Common myeloid progenitor, CD34-positive (primary cell): ENCODE results near the gene GNAS-AS1.

ENCODE experiments used
- CTCF ChIA-PET: fragments of 350-600 bp; sonication (Branson Sonifier 250); formaldehyde crosslinking; loops from one replicate; lab custom pipeline; 2021; ENCODE audit warnings: antibody characterized with exemption; lab: Charles Lee
- POLR2A ChIA-PET: fragments of 350-600 bp; sonication (Branson Sonifier 250); formaldehyde crosslinking; loops from one replicate; lab custom pipeline; 2021; ENCODE audit warnings: antibody characterized with exemption; lab: Charles Lee
- DNase-seq, 3 donors: peaks; one replicate each; pipeline versions ENCODE4 v3.0.0 to v3.0.0-alpha.2; 2013
- H3K27ac ChIP-seq, 2 experiments: 1 replicate in 1 of 2; 2 replicates in 1 of 2; pipeline ENCODE4 v1.7.0; 2013; ENCODE audit warnings: inconsistent platforms in 2 of 2, low read length in 2 of 2, mild to moderate bottlenecking in 2 of 2, low read depth in 1 of 2, moderate library complexity in 1 of 2; ENCODE audit not compliant: severe bottlenecking in 2 of 2, insufficient read depth in 1 of 2, poor library complexity in 1 of 2
- H3K27me3 ChIP-seq, 5 experiments: replicated peaks in 2 of 5; 1 replicate in 3 of 5; 2 replicates in 2 of 5; pipeline versions ENCODE4 v1.6.1 to v1.7.0; 2013; ENCODE audit warnings: low read length in 4 of 5, mild to moderate bottlenecking in 2 of 5, moderate library complexity in 2 of 5, inconsistent platforms in 1 of 5; ENCODE audit not compliant: insufficient read depth in 5 of 5, control insufficient read depth in 4 of 5
- H3K36me3 ChIP-seq, 4 experiments: 1 replicate in 2 of 4; 2 replicates in 2 of 4; pipeline versions ENCODE4 v1.6.1 to v1.7.0; 2013; ENCODE audit warnings: low read length in 3 of 4, control low read depth in 1 of 4, mild to moderate bottlenecking in 1 of 4; ENCODE audit not compliant: control insufficient read depth in 4 of 4, insufficient read depth in 4 of 4
- H3K4me1 ChIP-seq, 4 experiments: 1 replicate in 3 of 4; 2 replicates in 1 of 4; pipeline versions ENCODE4 v1.6.1 to v1.7.1; 2013; ENCODE audit warnings: low read length in 3 of 4, mild to moderate bottlenecking in 3 of 4, control low read depth in 1 of 4, inconsistent platforms in 1 of 4, moderate library complexity in 1 of 4; ENCODE audit not compliant: control insufficient read depth in 4 of 4, insufficient read depth in 4 of 4; ENCODE audit errors: control extremely low read depth in 1 of 4
- H3K4me3 ChIP-seq, 7 experiments: 1 replicate in 4 of 7; 2 replicates in 3 of 7; pipeline versions ENCODE4 v1.5.1 to v1.7.0; 2013; ENCODE audit warnings: mild to moderate bottlenecking in 7 of 7, low read length in 6 of 7, moderate library complexity in 6 of 7, inconsistent platforms in 2 of 7, low read depth in 2 of 7, control low read depth in 1 of 7; ENCODE audit not compliant: insufficient read depth in 4 of 7, control insufficient read depth in 1 of 7; ENCODE audit errors: extremely low read depth in 1 of 7
- H3K9me3 ChIP-seq, 5 experiments: 1 replicate in 4 of 5; 2 replicates in 1 of 5; pipeline versions ENCODE4 v1.6.1 to v1.7.1; 2013; ENCODE audit warnings: low read length in 4 of 5, mild to moderate bottlenecking in 2 of 5, inconsistent platforms in 1 of 5, low read depth in 1 of 5, moderate library complexity in 1 of 5; ENCODE audit not compliant: control insufficient read depth in 4 of 5, insufficient read depth in 2 of 5; ENCODE audit errors: control extremely low read depth in 1 of 5
- WGBS: methylation state at CpG from one replicate; pipeline ENCODE4 v1.1.5; 2013; ENCODE audit not compliant: insufficient coverage; 5-methylcytosine and 5-hydroxymethylcytosine counted together

Gene GNAS-AS1

DNA sequence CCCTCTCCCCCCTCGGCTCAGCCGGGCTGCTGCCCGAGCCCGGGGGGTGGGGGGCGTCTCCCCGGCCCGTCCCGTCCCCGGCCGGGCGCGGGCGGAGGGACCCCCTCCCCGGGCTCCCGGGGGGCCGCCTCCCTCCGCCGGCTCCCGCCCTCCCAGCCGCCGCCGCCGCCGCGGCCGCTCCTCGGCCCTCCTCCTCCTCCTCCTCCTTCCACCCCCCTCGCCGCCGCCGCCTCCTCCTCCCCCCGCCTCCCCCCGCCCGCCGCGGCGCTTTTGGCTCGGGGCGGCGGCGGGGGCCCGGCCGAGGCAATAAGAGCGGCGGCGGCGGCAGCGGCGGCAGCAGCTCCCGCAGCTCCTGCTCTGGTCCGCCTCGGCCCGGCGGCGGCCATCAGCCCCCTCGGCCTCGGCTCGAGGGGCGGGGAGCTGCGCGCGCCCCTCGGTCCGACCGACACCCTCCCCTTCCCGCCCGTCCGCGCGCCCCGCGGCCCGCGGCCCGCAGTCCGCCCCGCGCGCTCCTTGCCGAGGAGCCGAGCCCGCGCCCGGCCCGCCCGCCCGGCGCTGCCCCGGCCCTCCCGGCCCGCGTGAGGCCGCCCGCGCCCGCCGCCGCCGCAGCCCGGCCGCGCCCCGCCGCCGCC is 40.5 kb upstream of the GNAS-AS1 start:
- no peaks in the 10 kb centered on the region for H3K27me3 ChIP-seq
- H3K9me3 ChIP-seq, result no peaks in the 10 kb centered on the region
- peaks cover 28 to 54% (median 46%) of the 10 kb centered on the region in 4 experiments for H3K4me1 ChIP-seq
- ChIA-PET POLR2A (interaction anchor here (1.9 kb wide), 2 partner anchors 16 to 141 kb away, joined by 9 to 11 read pairs; partner anchors contain the start of gene ATP5F1E), CTCF (no interaction called here)
- peaks cover under 1 to 10% (median 3%) of the 10 kb centered on the region in 4 experiments for H3K36me3 ChIP-seq
- H3K27ac ChIP-seq, result peak overlapping the region in 1 of 2 experiments; percentile 97
- DNase-seq, result peak in 1 of 3 donors; percentile 57
- WGBS, result 0% methylated on average over 33 of the region's 105 CpGs
- H3K4me3 ChIP-seq, result peak overlapping the region; percentile 64 to 88 (median 79)

DNA sequence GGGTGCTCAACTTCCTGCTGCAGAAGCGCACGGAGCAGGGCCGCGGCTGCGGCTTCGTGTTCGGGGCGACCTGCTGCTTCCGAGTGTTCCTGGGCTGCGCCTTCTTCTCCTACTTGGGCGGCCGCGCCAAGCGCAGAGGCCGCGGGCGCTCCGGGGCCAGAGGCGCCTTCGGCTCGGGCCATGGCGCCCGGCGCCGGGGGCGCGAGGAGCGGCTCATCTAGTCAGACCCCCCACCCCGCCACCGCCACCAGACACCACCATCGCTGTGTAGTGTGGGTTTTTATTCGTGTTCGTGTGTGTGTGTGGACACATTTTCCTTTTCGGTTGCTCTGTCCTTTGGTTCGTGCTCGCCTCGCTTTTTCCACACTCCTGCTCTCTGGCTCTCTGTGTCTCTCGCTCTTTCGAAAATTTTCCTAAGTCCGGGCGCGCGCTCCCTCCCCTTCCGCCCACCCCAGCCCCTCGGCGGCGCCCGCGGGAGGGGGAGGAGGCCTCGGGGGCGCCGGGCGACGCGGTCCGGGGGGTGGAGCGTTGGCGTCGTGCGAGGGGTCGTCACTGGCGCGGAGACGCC is 39.9 kb upstream of the GNAS-AS1 start:
- CTCF ChIA-PET, result no interaction called here
- peak overlapping the region; percentile 62 to 88 (median 79) for H3K4me3 ChIP-seq
- no peaks in the 10 kb centered on the region for H3K27me3 ChIP-seq
- peaks cover 0 to 4% (median under 1%) of the 10 kb centered on the region in 4 experiments for H3K36me3 ChIP-seq
- H3K4me1 ChIP-seq, result peaks cover 28 to 48% (median 42%) of the 10 kb centered on the region in 4 experiments
- H3K9me3 ChIP-seq, result no peaks in the 10 kb centered on the region
- POLR2A ChIA-PET, result interaction anchor here (1.9 kb wide), 2 partner anchors 16 to 141 kb away, joined by 9 to 11 read pairs; partner anchors contain the start of gene ATP5F1E
- WGBS, result 0% methylated on average over 45 of the region's 64 CpGs
- DNase-seq, result peak; percentile 83 to 92 (median 91)
- peak overlapping the region; percentile 77 to 87 for H3K27ac ChIP-seq

- 30% methylated on average over 75 of the region's 91 CpGs for WGBS
- no peaks in the 10 kb centered on the region for H3K9me3 ChIP-seq
- H3K4me1 ChIP-seq, result peaks cover 21 to 42% (median 35%) of the 10 kb centered on the region in 4 experiments
- DNase-seq, result no peak
- POLR2A ChIA-PET, result interaction anchor here (1.8 to 1.9 kb wide), 3 partner anchors 17 to 142 kb away, joined by 9 to 11 read pairs (median 11); partner anchors contain the start of gene ATP5F1E
- no peaks in the 10 kb centered on the region for H3K36me3 ChIP-seq
- CTCF ChIA-PET, result interaction anchor here (0.5 kb wide), 1 partner anchor 89 kb away, joined by 3 read pairs; no protein-coding TSS in a partner anchor
- H3K27me3 ChIP-seq, result no peaks in the 10 kb centered on the region
- H3K4me3 ChIP-seq, result peak overlapping the region; percentile 62 to 88 (median 79)
- H3K27ac ChIP-seq, result peak overlapping the region; percentile 77 to 87
Measured at GRCh38 chr20:58889798-58890517, 39.3 kb upstream of the GNAS-AS1 start.

GRCh38 chr20:58889334-58889760 is 38.6 kb upstream of the GNAS-AS1 start:
- DNase-seq, result no peak
- H3K36me3 ChIP-seq, result no peaks in the 10 kb centered on the region
- peaks cover 15 to 35% (median 30%) of the 10 kb centered on the region in 4 experiments for H3K4me1 ChIP-seq
- H3K9me3 ChIP-seq, result no peaks in the 10 kb centered on the region
- 55% methylated on average over 31 of the region's 35 CpGs for WGBS
- peak overlapping the region in 1 of 2 experiments; percentile 68 for H3K27ac ChIP-seq
- H3K27me3 ChIP-seq, result no peaks in the 10 kb centered on the region
- POLR2A ChIA-PET, result interaction anchor here (0.7 to 1.8 kb wide), 2 partner anchors 143 to 228 kb away, joined by 3 to 11 read pairs; partner anchors contain the start of gene ATP5F1E
- H3K4me3 ChIP-seq, result peak overlapping the region; percentile 62 to 88 (median 79)
- CTCF ChIA-PET, result no interaction called here

DNA sequence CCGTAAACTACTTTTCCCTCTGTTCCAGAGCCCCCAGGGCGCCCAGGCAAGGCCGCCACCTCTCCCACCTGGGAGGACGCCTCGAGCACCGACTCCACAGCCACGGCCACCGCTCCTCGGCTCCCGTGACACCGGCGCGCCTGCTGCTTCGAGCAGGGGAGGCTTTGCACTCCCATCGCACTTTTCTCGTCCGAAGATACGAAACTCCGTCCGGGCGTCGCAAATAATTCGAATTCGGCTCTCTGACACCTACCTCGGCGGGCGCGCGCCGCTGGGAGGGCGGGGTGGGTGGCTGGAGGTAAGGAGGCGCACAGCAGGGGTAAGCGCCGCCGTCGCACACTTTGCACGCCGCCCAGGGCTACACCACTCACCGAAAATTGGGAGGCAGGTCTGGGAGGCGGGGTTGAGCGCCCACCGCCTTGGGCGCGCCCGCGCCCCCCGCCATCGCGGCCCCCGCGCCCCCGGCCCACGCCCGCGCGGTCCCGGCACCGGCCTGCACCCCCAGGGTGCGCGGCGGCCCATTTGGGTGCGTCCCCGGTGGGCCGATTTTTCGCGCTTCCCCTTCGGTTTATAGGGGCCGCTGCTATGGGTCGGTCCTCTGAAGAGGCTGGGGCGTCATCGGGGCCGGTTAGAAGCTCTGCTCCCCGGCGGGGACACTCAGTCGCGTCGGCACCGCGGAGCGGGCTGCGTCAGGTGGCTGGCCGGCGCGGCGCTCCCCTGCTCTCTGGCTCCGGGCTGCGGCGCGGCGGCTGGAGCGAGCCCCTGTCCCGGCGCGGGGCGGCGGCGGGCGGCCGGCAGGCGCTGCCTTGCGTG is 38.0 kb upstream of the GNAS-AS1 start:
- H3K4me1 ChIP-seq, result peaks cover 9 to 29% (median 24%) of the 10 kb centered on the region in 4 experiments
- 54% methylated on average over 79 of the region's 101 CpGs for WGBS
- H3K36me3 ChIP-seq, result no peaks in the 10 kb centered on the region
- DNase-seq, result peak; percentile 83 to 91 (median 91)
- ChIA-PET POLR2A (interaction anchor here (0.7 to 1.8 kb wide), 2 partner anchors 143 to 228 kb away, joined by 3 to 11 read pairs; partner anchors contain the start of gene ATP5F1E), CTCF (no interaction called here)
- H3K4me3 ChIP-seq, result peak overlapping the region; percentile 64 to 88 (median 80)
- H3K9me3 ChIP-seq, result no peaks in the 10 kb centered on the region
- no peaks in the 10 kb centered on the region for H3K27me3 ChIP-seq
- peak overlapping the region in 1 of 2 experiments; percentile 76 for H3K27ac ChIP-seq

- H3K4me1 ChIP-seq, result peaks cover 3 to 23% (median 18%) of the 10 kb centered on the region in 4 experiments
- H3K9me3 ChIP-seq, result no peaks in the 10 kb centered on the region
- H3K4me3 ChIP-seq, result peak overlapping the region; percentile 64 to 85 (median 79)
- no peak for DNase-seq
- no peaks in the 10 kb centered on the region for H3K27me3 ChIP-seq
- ChIA-PET CTCF (interaction anchor here (2.2 kb wide), 1 partner anchor 13 kb away, joined by 8 read pairs; no protein-coding TSS in a partner anchor), POLR2A (no interaction called here)
- H3K36me3 ChIP-seq, result no peaks in the 10 kb centered on the region
- peak overlapping the region in 1 of 2 experiments; percentile 76 for H3K27ac ChIP-seq
- WGBS, result 68% methylated on average over 12 of the region's 12 CpGs
Measured at GRCh38 chr20:58888103-58888502, 37.4 kb upstream of the GNAS-AS1 start.
